GM23248 (cell line): ENCODE data around the gene C1orf105.

Experiments
- EZH2 ChIP-seq: fragments of 200-600 bp; sonication (generic); IDR thresholded peaks from 2 replicates; pipeline ENCODE4 v1.6.1; 2018; ENCODE audit warnings: antibody characterized with exemption, mild to moderate bottlenecking; ENCODE audit not compliant: insufficient read depth, poor library complexity, severe bottlenecking
- EZH2phosphoT487 ChIP-seq: fragments of 200-600 bp; sonication (generic); IDR thresholded peaks from 2 replicates; pipeline ENCODE4 v1.6.1; 2018; ENCODE audit warnings: antibody characterized with exemption, moderate library complexity, mild to moderate bottlenecking, low read depth; ENCODE audit not compliant: insufficient read depth

- no peak for TF ChIP-seq EZH2phosphoT487
- TF ChIP-seq EZH2 = no peak
Observed at GRCh38 chr1:172395576-172395975, 24.9 kb upstream of the C1orf105 start.
